Loucy (cell line): ENCODE results near the gene SLC25A21.

Experiments
- CTCF ChIP-seq: fragments of 200-600 bp; sonication (generic); conservative IDR thresholded peaks from 2 replicates; pipeline ENCODE4 v1.5.1; 2014; ENCODE audit warnings: mild to moderate bottlenecking, antibody characterized with exemption, low read length
- EZH2phosphoT487 ChIP-seq: fragments of 200-600 bp; IDR thresholded peaks from 2 replicates; pipeline ENCODE4 v1.6.1; 2018; ENCODE audit warnings: antibody characterized with exemption, mild to moderate bottlenecking, moderate library complexity, borderline replicate concordance

GRCh38 chr14:37196604-37197420 lies 24.4 kb upstream of the SLC25A21 start:
- no peak for TF ChIP-seq CTCF
- no peak for TF ChIP-seq EZH2phosphoT487
